Measurements from ENCODE around the gene SYAP1. TPM values are rescaled to one million over a fixed set of nuclear protein-coding genes. Genes with fewer than 3 reads are reported as not detected.

SYAP1 gene
- total and polyA plus RNA-seq, 4 donors: 13.2 to 36.3 (median 20.9) TPM

DNA sequence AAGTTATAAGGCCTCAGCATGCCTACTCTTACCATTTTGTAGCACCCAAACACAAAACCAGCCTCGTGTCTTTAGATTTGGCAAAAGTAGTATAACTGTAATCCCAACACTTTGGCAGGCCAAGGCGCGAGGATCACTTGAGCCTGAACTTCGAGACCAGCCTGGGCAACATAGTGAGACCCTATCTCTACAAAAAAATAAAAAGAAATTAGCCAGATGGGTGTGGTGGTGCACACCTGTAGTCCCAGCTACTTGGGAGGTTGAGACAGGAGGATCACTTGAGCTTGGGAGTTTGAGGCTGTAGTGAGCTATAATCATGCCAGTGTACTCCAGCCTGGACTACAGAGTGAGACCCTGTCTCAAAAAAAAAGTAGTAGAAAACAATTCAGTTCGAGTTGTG is 17.6 kb downstream of the SYAP1 start:
- no peaks in the 10 kb centered on the region for H3K4me1 ChIP-seq (ENCODE audit: control insufficient read depth in 1 of 2, insufficient read depth in 2 of 2, low read length in 2 of 2)
- no peak for DNase-seq
- ATAC-seq (ENCODE audit: low FRiP score): no peak
- no peak overlapping the region for H3K27ac ChIP-seq (ENCODE audit: low read depth in 1 of 2, low read length in 2 of 2)
- H3K9me3 ChIP-seq (ENCODE audit: control insufficient read depth, low read length): no peaks in the 10 kb centered on the region
- 77 to 96% methylated on average over 5 of the region's 5 CpGs for WGBS, 2 donors
- H3K36me3 ChIP-seq (ENCODE audit: control insufficient read depth in 1 of 2, insufficient read depth in 2 of 2, low read length in 1 of 2): no peaks in the 10 kb centered on the region
- intact Hi-C loops (cut with DNase I): no loop called here
- H3K4me3 ChIP-seq (ENCODE audit: low read length in 2 of 2): no peak overlapping the region
- no peaks in the 10 kb centered on the region for H3K27me3 ChIP-seq (ENCODE audit: control insufficient read depth in 1 of 2, insufficient read depth in 2 of 2, low read length in 1 of 2)

DNA sequence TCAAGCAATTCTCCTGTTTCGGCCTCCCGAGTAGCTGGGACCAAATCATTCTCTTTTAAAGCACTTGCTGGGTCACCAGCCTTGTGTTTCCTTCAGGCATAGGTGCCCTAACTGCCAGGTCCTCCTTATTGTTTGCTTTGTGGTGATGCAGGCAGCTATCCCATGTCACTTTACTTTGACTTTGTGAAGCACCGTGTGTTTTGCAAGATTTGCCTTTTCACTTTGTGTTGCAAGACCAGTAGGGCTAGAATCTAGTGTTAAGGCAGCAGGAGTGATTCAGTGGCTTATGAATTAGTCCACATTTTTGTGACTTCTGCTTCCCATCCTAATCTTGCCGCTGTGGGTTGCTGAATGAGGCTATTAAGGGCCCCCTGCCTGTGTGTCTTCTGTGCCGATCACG is 20.2 kb downstream of the SYAP1 start:
- H3K9me3 ChIP-seq (ENCODE audit: control insufficient read depth, low read length): no peaks in the 10 kb centered on the region
- DNase-seq (no peak), ATAC-seq (ENCODE audit: low FRiP score) (no peak)
- peaks cover 0 to 8% of the 10 kb centered on the region in 2 donors for H3K36me3 ChIP-seq (ENCODE audit: control insufficient read depth in 1 of 2, insufficient read depth in 2 of 2, low read length in 1 of 2)
- intact Hi-C loops (cut with DNase I): no loop called here
- H3K27me3 ChIP-seq (ENCODE audit: control insufficient read depth in 1 of 2, insufficient read depth in 2 of 2, low read length in 1 of 2): no peaks in the 10 kb centered on the region
- WGBS, 2 donors: 63 to 68% methylated on average over 6 of the region's 6 CpGs
- H3K4me1 ChIP-seq (ENCODE audit: control insufficient read depth in 1 of 2, insufficient read depth in 2 of 2, low read length in 2 of 2): no peaks in the 10 kb centered on the region
- no peak overlapping the region for H3K27ac ChIP-seq (ENCODE audit: low read depth in 1 of 2, low read length in 2 of 2)
- H3K4me3 ChIP-seq (ENCODE audit: low read length in 2 of 2): no peak overlapping the region

DNA sequence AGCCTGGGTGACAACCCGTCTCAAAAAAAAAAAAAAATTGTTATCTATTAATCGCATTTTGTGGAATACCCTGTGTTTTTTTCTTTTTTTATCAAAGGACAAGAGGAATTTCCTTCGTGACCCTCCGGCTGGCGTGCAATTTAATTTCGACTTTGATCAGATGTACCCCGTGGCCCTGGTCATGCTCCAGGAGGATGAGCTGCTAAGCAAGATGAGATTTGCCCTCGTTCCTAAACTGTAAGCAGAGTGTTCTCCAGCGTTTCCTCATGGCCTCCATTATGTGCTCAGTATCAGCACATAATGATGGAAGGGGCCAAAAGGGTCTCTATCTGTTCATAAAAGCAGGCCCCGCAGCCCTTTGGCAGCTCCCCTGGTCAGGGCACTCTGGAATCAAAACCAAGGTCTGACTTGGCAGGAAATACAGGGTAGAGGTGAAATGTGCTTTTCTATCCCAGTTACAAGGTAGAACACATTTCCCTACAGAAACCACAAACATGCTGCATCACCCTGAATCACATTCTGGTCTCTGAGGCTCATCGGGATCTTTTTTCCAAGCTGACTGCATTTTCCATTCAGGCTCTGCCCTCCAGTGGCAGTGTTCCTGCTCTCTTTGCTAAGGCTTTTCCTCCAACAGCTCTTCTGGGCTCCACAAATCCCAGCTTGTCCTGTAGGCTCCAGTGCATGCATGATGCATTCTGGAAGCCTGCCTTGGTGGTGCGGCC is 24.4 kb downstream of the SYAP1 start:
- ATAC-seq (ENCODE audit: low FRiP score): no peak
- intact Hi-C loops (cut with DNase I): no loop called here
- H3K27ac ChIP-seq (ENCODE audit: low read depth in 1 of 2, low read length in 2 of 2): no peak overlapping the region
- H3K9me3 ChIP-seq (ENCODE audit: control insufficient read depth, low read length): no peaks in the 10 kb centered on the region
- no peaks in the 10 kb centered on the region for H3K4me1 ChIP-seq (ENCODE audit: control insufficient read depth in 1 of 2, insufficient read depth in 2 of 2, low read length in 2 of 2)
- DNase-seq: no peak
- H3K4me3 ChIP-seq (ENCODE audit: low read length in 2 of 2): no peak overlapping the region
- WGBS, 2 donors: 94% methylated on average over 12 of the region's 12 CpGs
- H3K36me3 ChIP-seq (ENCODE audit: control insufficient read depth in 1 of 2, insufficient read depth in 2 of 2, low read length in 1 of 2): peaks cover 2 to 8% of the 10 kb centered on the region in 2 donors
- H3K27me3 ChIP-seq (ENCODE audit: control insufficient read depth in 1 of 2, insufficient read depth in 2 of 2, low read length in 1 of 2): no peaks in the 10 kb centered on the region

DNA sequence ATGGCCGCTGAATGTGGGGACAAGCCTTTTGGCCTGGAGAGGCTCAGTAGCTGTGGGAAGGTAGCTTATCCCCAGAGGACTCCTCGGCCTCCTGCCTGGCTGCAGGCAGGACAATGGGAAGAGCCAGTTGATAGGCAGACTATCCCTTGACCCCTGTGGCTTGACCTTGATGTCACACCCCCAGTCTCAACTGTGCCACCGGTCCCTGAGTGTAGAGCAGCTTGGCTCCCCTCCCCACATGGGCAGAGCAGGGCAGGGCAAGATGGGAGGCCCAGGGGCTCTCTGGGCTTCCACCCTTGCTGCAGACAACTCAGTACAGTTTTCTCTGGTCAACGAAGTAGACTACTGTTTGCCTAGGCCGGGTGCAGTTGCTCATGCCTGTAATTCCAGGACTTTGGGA is 25.7 kb downstream of the SYAP1 start:
- Histone ChIP-seq H3K27ac (ENCODE audit: low read depth in 1 of 2, low read length in 2 of 2) (no peak overlapping the region), H3K4me1 (ENCODE audit: control insufficient read depth in 1 of 2, insufficient read depth in 2 of 2, low read length in 2 of 2) (no peaks in the 10 kb centered on the region), H3K9me3 (ENCODE audit: control insufficient read depth, low read length) (no peaks in the 10 kb centered on the region), H3K27me3 (ENCODE audit: control insufficient read depth in 1 of 2, insufficient read depth in 2 of 2, low read length in 1 of 2) (no peaks in the 10 kb centered on the region), H3K4me3 (ENCODE audit: low read length in 2 of 2) (no peak overlapping the region), H3K36me3 (ENCODE audit: control insufficient read depth in 1 of 2, insufficient read depth in 2 of 2, low read length in 1 of 2) (peaks cover 2 to 8% of the 10 kb centered on the region in 2 donors)
- DNase-seq (no peak), ATAC-seq (ENCODE audit: low FRiP score) (no peak)
- 91 to 92% methylated on average over 5 of the region's 5 CpGs for WGBS, 2 donors
- intact Hi-C loops (cut with DNase I): no loop called here

DNA sequence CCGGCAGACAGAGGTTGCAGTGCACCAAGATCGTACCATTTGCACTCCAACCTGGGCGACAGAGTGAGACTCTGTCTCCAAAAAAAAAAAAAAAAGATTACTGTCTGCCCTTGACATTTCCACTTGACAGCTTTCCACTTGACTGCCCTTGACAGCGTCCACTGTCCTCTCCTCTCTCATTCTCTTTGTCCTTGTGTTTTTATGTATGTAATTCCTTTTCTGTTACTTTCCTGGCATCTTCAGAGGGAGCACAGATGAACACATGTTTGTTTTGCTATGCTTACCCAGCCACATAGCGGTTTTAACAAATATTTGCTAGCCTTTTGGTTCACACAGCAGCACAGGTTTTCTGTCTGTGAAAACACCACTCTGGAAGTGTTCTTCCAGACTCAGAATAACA is 26.2 kb downstream of the SYAP1 start:
- DNase-seq: no peak
- intact Hi-C loops (cut with DNase I): no loop called here
- Histone ChIP-seq H3K4me3 (ENCODE audit: low read length in 2 of 2) (no peak overlapping the region), H3K4me1 (ENCODE audit: control insufficient read depth in 1 of 2, insufficient read depth in 2 of 2, low read length in 2 of 2) (no peaks in the 10 kb centered on the region), H3K27ac (ENCODE audit: low read depth in 1 of 2, low read length in 2 of 2) (no peak overlapping the region), H3K27me3 (ENCODE audit: control insufficient read depth in 1 of 2, insufficient read depth in 2 of 2, low read length in 1 of 2) (no peaks in the 10 kb centered on the region), H3K9me3 (ENCODE audit: control insufficient read depth, low read length) (no peaks in the 10 kb centered on the region), H3K36me3 (ENCODE audit: control insufficient read depth in 1 of 2, insufficient read depth in 2 of 2, low read length in 1 of 2) (peaks cover 2 to 8% of the 10 kb centered on the region in 2 donors)
- WGBS, 2 donors: 89 to 97% methylated on average over 5 of the region's 5 CpGs
- ATAC-seq (ENCODE audit: low FRiP score): no peak

DNA sequence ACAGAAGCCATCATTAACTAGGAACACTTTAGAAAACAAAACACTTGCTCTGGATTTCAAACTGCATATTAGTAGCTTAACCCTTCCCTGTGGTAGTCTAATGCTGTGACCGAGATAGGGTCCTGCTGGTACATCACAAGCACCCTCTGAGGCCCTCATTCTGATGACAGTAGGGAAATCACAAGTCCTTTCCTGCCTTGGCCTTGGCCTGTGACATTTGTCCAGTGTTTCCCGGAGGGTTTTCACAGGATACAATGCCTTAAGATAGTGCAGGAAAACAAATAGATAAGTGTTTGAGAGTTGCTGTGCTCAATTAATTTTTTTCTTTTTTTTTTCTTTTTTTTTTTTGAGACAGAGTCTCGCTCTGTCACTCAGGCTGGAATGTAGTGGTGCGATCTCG is 29.0 kb downstream of the SYAP1 start:
- 89 to 99% methylated on average over 5 of the region's 5 CpGs for WGBS, 2 donors
- Histone ChIP-seq H3K4me1 (ENCODE audit: control insufficient read depth in 1 of 2, insufficient read depth in 2 of 2, low read length in 2 of 2) (no peaks in the 10 kb centered on the region), H3K27me3 (ENCODE audit: control insufficient read depth in 1 of 2, insufficient read depth in 2 of 2, low read length in 1 of 2) (no peaks in the 10 kb centered on the region), H3K4me3 (ENCODE audit: low read length in 2 of 2) (no peak overlapping the region), H3K27ac (ENCODE audit: low read depth in 1 of 2, low read length in 2 of 2) (no peak overlapping the region), H3K36me3 (ENCODE audit: control insufficient read depth in 1 of 2, insufficient read depth in 2 of 2, low read length in 1 of 2) (peaks cover 2 to 8% of the 10 kb centered on the region in 2 donors), H3K9me3 (ENCODE audit: control insufficient read depth, low read length) (no peaks in the 10 kb centered on the region)
- ATAC-seq (ENCODE audit: low FRiP score) (no peak), DNase-seq (no peak)
- intact Hi-C loops (cut with DNase I): no loop called here

DNA sequence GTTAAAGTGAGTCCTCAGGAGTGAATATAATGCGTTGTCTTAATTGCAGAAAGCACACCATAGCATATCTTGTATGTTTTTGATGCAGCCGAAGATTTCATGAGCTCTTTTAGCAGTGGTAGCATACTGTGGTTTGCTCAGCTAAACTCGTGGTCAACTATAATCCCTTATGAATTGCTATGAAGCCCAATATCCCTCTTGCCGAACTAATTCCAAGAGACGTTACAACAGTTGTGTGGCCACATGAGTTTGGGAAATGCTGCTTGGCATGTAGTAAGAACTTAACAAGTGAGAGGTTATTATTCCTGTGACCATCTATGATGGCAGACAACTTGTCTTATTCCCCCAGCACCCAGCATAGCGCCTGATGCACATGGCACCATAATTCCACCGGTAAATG is 30.7 kb downstream of the SYAP1 start:
- no peak overlapping the region for H3K27ac ChIP-seq (ENCODE audit: low read depth in 1 of 2, low read length in 2 of 2)
- no peaks in the 10 kb centered on the region for H3K27me3 ChIP-seq (ENCODE audit: control insufficient read depth in 1 of 2, insufficient read depth in 2 of 2, low read length in 1 of 2)
- WGBS, 2 donors: 95 to 97% methylated on average over 7 of the region's 7 CpGs
- no peak for DNase-seq
- ATAC-seq (ENCODE audit: low FRiP score): no peak
- peaks cover 0 to 8% of the 10 kb centered on the region in 2 donors for H3K36me3 ChIP-seq (ENCODE audit: control insufficient read depth in 1 of 2, insufficient read depth in 2 of 2, low read length in 1 of 2)
- no peaks in the 10 kb centered on the region for H3K9me3 ChIP-seq (ENCODE audit: control insufficient read depth, low read length)
- no peak overlapping the region for H3K4me3 ChIP-seq (ENCODE audit: low read length in 2 of 2)
- no peaks in the 10 kb centered on the region for H3K4me1 ChIP-seq (ENCODE audit: control insufficient read depth in 1 of 2, insufficient read depth in 2 of 2, low read length in 2 of 2)
- intact Hi-C loops (cut with DNase I): no loop called here

DNA sequence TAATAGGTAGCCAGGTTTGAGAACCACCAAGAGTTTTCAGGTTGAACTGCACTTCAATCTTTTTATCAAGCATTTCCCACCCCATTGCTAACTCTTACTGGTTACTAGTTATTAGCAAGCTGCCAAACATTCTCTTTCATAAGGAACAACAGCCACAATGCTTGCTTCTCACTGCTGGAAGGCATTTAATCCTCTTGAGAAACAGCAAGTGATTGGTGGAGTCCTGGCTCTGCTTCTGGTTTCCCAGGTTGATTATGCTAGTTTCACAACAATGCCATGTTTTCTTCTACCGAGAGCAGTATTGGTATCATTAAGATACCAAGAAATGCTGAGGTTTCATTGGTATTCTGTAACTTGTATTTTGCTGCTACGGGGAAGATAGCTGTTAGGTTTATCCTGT is 34.6 kb downstream of the SYAP1 start:
- WGBS, 2 donors: 96 to 100% methylated on average over 2 of the region's 2 CpGs
- H3K9me3 ChIP-seq (ENCODE audit: control insufficient read depth, low read length): no peaks in the 10 kb centered on the region
- H3K27me3 ChIP-seq (ENCODE audit: control insufficient read depth in 1 of 2, insufficient read depth in 2 of 2, low read length in 1 of 2): no peaks in the 10 kb centered on the region
- intact Hi-C loops (cut with DNase I): no loop called here
- DNase-seq (no peak), ATAC-seq (ENCODE audit: low FRiP score) (no peak)
- H3K27ac ChIP-seq (ENCODE audit: low read depth in 1 of 2, low read length in 2 of 2): no peak overlapping the region
- H3K4me1 ChIP-seq (ENCODE audit: control insufficient read depth in 1 of 2, insufficient read depth in 2 of 2, low read length in 2 of 2): no peaks in the 10 kb centered on the region
- no peak overlapping the region for H3K4me3 ChIP-seq (ENCODE audit: low read length in 2 of 2)
- peaks cover 0 to 12% of the 10 kb centered on the region in 2 donors for H3K36me3 ChIP-seq (ENCODE audit: control insufficient read depth in 1 of 2, insufficient read depth in 2 of 2, low read length in 1 of 2)

DNA sequence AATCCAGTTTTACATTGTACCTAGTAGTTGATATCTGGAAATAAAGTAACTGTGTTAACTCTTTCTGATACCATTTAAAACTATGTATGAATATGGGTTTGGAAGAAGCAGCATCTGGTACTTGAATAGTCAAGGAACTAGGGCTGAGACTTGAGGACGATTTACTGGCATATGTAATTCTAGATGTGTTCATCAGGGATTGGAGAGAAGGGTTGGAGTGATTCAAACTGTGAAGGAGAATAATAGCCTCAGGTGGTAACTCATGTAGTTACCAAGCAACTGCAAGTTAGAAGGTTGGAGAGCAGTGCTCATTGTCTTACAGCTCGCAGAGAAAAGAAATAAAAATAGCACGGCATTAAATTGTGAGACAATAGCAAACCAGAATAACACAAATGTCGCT is 37.3 kb downstream of the SYAP1 start:
- intact Hi-C loops (cut with DNase I): no loop called here
- Histone ChIP-seq H3K4me3 (ENCODE audit: low read length in 2 of 2) (no peak overlapping the region), H3K36me3 (ENCODE audit: control insufficient read depth in 1 of 2, insufficient read depth in 2 of 2, low read length in 1 of 2) (peaks cover 0 to 12% of the 10 kb centered on the region in 2 donors), H3K27ac (ENCODE audit: low read depth in 1 of 2, low read length in 2 of 2) (no peak overlapping the region), H3K9me3 (ENCODE audit: control insufficient read depth, low read length) (no peaks in the 10 kb centered on the region), H3K27me3 (ENCODE audit: control insufficient read depth in 1 of 2, insufficient read depth in 2 of 2, low read length in 1 of 2) (no peaks in the 10 kb centered on the region), H3K4me1 (ENCODE audit: control insufficient read depth in 1 of 2, insufficient read depth in 2 of 2, low read length in 2 of 2) (no peaks in the 10 kb centered on the region)
- ATAC-seq (ENCODE audit: low FRiP score) (no peak), DNase-seq (no peak)
- 86 to 92% methylated on average over 4 of the region's 4 CpGs for WGBS, 2 donors
